ENCODE data around the gene ZNF277.

- no peak for TF ChIP-seq SETDB1 (IDR thresholded peaks at IDR 0.05; ENCODE audit: insufficient read length, low read length)
- TF ChIP-seq ZNF184 (tag by site-specific recombination; IDR thresholded peaks at IDR 0.05): no peak
- TF ChIP-seq ZNF274 (IDR thresholded peaks at IDR 0.05; ENCODE audit: low read length): no peak
- TF ChIP-seq ZNF274 (tag by site-specific recombination; IDR thresholded peaks at IDR 0.05; ENCODE audit: borderline replicate concordance): no peak
- TF ChIP-seq CTCF (tag by site-specific recombination; IDR thresholded peaks at IDR 0.05): no peak
- no peak for TF ChIP-seq ZNF416 (tag by site-specific recombination; IDR thresholded peaks at IDR 0.05)
- no peak for TF ChIP-seq ZNF561 (tag by site-specific recombination; IDR thresholded peaks at IDR 0.05; ENCODE audit: borderline replicate concordance)
- no peak for TF ChIP-seq ZNF571 (tag by site-specific recombination; IDR thresholded peaks at IDR 0.05)
- TF ChIP-seq SALL2 (tag by site-specific recombination; IDR thresholded peaks at IDR 0.05; ENCODE audit: borderline replicate concordance): no peak
- TF ChIP-seq KLF1 (tag by site-specific recombination; IDR thresholded peaks at IDR 0.05): no peak
Measured at GRCh38 chr7:112189691-112190090, 16.8 kb upstream of the ZNF277 start.
